Hematopoietic multipotent progenitor cell treated with erythropoietin and hydrocortisone succinate and interleukin-3 and kit ligand, for 8 days (in vitro differentiated cells): ENCODE data around the gene AFG3L2.
A peak's percentile ranks its signal among the peaks of the same experiment; 100 is the strongest.

ENCODE experiments used
- DNase-seq: peaks from one replicate; pipeline ENCODE4 v3.0.0-alpha.2; 2015

AFG3L2 gene

GRCh38 chr18:12376754-12377555 is at the start of gene AFG3L2:
Gene AFG3L2, minus strand, starts transcription at chr18:12377227. Its CDS starts 145 bp downstream, at chr18:12377082.
- DNase-seq: peak; percentile 97

GRCh38 chr18:12424252-12424651 is 47.2 kb upstream of the AFG3L2 start:
- no peak for DNase-seq

GRCh38 chr18:12423820-12424219 is 46.8 kb upstream of the AFG3L2 start:
- no peak for DNase-seq

GRCh38 chr18:12423393-12423792 is 46.4 kb upstream of the AFG3L2 start:
- DNase-seq: no peak

- DNase-seq: peak; percentile 77
Measured at GRCh38 chr18:12422936-12423335, 45.9 kb upstream of the AFG3L2 start.

GRCh38 chr18:12421732-12422131 is 44.7 kb upstream of the AFG3L2 start:
- no peak for DNase-seq

- DNase-seq: no peak
Measured at GRCh38 chr18:12420821-12421421, 43.9 kb upstream of the AFG3L2 start.

GRCh38 chr18:12417687-12418086 is 40.7 kb upstream of the AFG3L2 start:
- no peak for DNase-seq

- DNase-seq: no peak
Measured at GRCh38 chr18:12416098-12416729, 39.2 kb upstream of the AFG3L2 start.

GRCh38 chr18:12411456-12411855 is 34.4 kb upstream of the AFG3L2 start:
- no peak for DNase-seq

- DNase-seq: peak; percentile 13
Measured at GRCh38 chr18:12410747-12411146, 33.7 kb upstream of the AFG3L2 start.

GRCh38 chr18:12410081-12410481 is 33.1 kb upstream of the AFG3L2 start:
- DNase-seq: no peak

- DNase-seq: no peak
Measured at GRCh38 chr18:12409469-12409868, 32.4 kb upstream of the AFG3L2 start.

- no peak for DNase-seq
Measured at GRCh38 chr18:12408247-12408869, 31.3 kb upstream of the AFG3L2 start.

GRCh38 chr18:12406371-12407111 is 29.5 kb upstream of the AFG3L2 start:
- DNase-seq: no peak

- DNase-seq: no peak
Measured at GRCh38 chr18:12405066-12405465, 28.0 kb upstream of the AFG3L2 start.

- DNase-seq: no peak
Measured at GRCh38 chr18:12403601-12404506, 26.8 kb upstream of the AFG3L2 start.

GRCh38 chr18:12401881-12402280 is 24.9 kb upstream of the AFG3L2 start:
- no peak for DNase-seq

GRCh38 chr18:12399231-12399630 is 22.2 kb upstream of the AFG3L2 start:
- no peak for DNase-seq

GRCh38 chr18:12398625-12399024 is 21.6 kb upstream of the AFG3L2 start:
- no peak for DNase-seq

- DNase-seq: no peak
Measured at GRCh38 chr18:12397793-12398192, 20.8 kb upstream of the AFG3L2 start.

GRCh38 chr18:12397254-12397653 is 20.2 kb upstream of the AFG3L2 start:
- no peak for DNase-seq
